ENCODE results near the gene CKAP5. TPM values are rescaled to one million over a fixed set of nuclear protein-coding genes. Genes with fewer than 3 reads are reported as not detected.

The CKAP5 gene
- total and polyA plus RNA-seq, 8 donors, result 4.0 to 36.3 (median 16.7) TPM

DNA sequence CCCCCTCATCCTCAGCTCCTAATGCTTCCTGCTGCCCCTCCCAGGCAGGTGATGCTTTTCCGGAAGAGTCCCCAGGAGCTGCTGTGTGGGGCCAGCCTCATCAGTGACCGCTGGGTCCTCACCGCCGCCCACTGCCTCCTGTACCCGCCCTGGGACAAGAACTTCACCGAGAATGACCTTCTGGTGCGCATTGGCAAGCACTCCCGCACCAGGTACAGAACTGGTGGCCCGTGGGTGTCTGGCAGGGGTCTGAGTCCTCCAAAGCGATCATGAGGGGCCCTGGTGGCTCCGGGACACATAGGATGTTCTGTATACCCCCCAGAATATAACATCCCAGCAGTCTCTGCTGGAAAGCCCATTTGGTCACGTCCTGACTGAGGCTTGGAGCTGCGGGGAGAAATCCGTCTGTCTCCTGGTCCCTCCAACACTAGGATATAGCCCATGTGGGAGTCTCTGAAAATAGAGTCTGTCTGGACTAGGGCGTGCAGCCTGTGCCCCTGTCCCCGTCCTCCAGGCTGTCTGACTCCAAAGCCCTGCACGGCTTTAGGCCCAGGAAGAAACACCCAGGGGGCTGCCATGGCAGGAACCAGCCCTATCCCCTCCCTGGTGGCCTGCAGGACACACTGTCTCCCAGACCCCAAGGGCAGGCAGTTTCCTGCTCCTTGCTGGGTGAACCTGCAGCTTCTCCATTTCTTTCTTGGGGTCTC is 118.0 kb downstream of the CKAP5 start:
- Histone ChIP-seq H3K27me3 (no peaks in the 10 kb centered on the region), H3K4me3 (no peak overlapping the region), H3K36me3 (no peaks in the 10 kb centered on the region), H3K27ac (no peak overlapping the region), H3K4me1 (no peaks in the 10 kb centered on the region), H3K9me3 (no peaks in the 10 kb centered on the region)
- WGBS, 2 donors, result 81 to 90% methylated on average over 17 of the region's 17 CpGs
- intact Hi-C loops (cut with DNase I), result loop anchor here in 1 of 3 donors (2.0 kb wide), 1 partner anchor 47 kb away; no protein-coding TSS in a partner anchor
- FAIRE-seq (no peak), DNase-seq (peak in 1 of 6 donors; percentile 43), ATAC-seq (no peak)
- TF ChIP-seq, protein P1, sequence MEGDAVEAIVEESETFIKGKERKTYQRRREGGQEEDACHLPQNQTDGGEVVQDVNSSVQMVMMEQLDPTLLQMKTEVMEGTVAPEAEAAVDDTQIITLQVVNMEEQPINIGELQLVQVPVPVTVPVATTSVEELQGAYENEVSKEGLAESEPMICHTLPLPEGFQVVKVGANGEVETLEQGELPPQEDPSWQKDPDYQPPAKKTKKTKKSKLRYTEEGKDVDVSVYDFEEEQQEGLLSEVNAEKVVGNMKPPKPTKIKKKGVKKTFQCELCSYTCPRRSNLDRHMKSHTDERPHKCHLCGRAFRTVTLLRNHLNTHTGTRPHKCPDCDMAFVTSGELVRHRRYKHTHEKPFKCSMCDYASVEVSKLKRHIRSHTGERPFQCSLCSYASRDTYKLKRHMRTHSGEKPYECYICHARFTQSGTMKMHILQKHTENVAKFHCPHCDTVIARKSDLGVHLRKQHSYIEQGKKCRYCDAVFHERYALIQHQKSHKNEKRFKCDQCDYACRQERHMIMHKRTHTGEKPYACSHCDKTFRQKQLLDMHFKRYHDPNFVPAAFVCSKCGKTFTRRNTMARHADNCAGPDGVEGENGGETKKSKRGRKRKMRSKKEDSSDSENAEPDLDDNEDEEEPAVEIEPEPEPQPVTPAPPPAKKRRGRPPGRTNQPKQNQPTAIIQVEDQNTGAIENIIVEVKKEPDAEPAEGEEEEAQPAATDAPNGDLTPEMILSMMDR (IDR thresholded peaks at IDR 0.05), result no peak

DNA sequence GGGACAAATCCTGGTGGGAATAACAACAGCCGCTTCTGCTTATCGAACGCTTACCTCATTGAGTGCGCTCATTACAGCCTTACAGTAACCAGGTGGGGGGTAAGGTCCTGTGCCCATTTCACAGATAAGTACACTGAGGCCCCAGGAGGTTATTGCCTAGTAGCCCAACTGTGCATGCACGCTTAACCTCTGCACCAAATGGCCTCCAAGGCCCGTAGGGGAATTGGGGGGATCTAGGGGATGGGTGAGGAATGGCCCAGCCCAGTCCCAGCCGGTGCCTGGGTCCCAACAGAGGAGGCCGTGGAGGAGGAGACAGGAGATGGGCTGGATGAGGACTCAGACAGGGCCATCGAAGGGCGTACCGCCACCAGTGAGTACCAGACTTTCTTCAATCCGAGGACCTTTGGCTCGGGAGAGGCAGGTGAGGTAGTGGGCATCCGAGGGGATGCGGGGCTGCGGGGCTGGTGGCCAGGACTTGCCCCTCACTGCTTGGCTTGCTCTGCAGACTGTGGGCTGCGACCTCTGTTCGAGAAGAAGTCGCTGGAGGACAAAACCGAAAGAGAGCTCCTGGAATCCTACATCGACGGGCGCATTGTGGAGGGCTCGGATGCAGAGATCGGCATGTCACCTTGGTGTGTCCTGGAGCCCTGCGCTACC is 119.7 kb downstream of the CKAP5 start:
- no peaks in the 10 kb centered on the region for H3K27me3 ChIP-seq
- H3K9me3 ChIP-seq, result no peaks in the 10 kb centered on the region
- DNase-seq (no peak), ATAC-seq (no peak), FAIRE-seq (no peak)
- 86 to 88% methylated on average over 26 of the region's 26 CpGs for WGBS, 2 donors
- no peaks in the 10 kb centered on the region for H3K4me1 ChIP-seq
- TF ChIP-seq, protein P1 (IDR thresholded peaks at IDR 0.05), result no peak
- H3K36me3 ChIP-seq, result no peaks in the 10 kb centered on the region
- no peak overlapping the region for H3K4me3 ChIP-seq
- intact Hi-C loops (cut with DNase I), result loop anchor here in 1 of 3 donors (2.0 kb wide), 1 partner anchor 46 kb away; no protein-coding TSS in a partner anchor
- H3K27ac ChIP-seq, result no peak overlapping the region

DNA sequence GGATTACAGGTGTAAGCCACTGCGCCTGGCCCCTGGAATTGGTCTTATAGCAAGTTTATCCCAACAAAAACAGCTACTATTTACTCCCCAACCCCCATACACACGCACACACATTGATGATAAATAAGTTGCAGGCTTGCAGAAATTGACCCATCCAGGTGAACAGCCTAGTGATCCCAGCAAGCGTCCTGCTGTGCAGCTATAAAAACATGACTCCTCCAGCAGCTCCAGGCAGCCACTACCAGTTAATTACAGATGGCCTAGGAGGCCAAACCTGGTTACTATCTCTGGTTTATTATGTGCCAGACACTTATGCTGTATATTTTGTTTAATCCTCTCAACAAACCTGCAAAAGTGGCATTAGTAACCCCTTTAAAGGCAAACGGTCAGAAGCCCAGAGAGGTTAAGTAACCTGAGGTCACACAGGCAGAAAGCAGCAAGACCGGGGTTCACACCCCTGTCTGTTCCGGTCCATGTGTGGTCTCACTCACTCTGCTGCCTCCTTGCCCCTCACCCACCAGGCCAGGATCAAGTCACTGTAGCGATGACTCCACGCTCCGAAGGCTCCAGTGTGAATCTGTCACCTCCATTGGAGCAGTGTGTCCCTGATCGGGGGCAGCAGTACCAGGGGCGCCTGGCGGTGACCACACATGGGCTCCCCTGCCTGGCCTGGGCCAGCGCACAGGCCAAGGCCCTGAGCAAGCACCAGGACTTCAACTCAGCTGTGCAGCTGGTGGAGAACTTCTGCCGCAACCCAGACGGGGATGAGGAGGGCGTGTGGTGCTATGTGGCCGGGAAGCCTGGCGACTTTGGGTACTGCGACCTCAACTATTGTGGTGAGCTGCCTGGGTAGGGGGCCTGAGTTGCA is 120.5 kb downstream of the CKAP5 start:
- ATAC-seq (no peak), FAIRE-seq (no peak), DNase-seq (no peak)
- 86 to 87% methylated on average over 19 of the region's 19 CpGs for WGBS, 2 donors
- TF ChIP-seq, protein P1 (IDR thresholded peaks at IDR 0.05), result no peak
- H3K4me1 ChIP-seq, result no peaks in the 10 kb centered on the region
- H3K36me3 ChIP-seq, result no peaks in the 10 kb centered on the region
- no peaks in the 10 kb centered on the region for H3K9me3 ChIP-seq
- no peak overlapping the region for H3K4me3 ChIP-seq
- H3K27me3 ChIP-seq, result no peaks in the 10 kb centered on the region
- intact Hi-C loops (cut with DNase I), result loop anchor here in 1 of 3 donors (2.0 kb wide), 1 partner anchor 45 kb away; no protein-coding TSS in a partner anchor
- H3K27ac ChIP-seq, result no peak overlapping the region

DNA sequence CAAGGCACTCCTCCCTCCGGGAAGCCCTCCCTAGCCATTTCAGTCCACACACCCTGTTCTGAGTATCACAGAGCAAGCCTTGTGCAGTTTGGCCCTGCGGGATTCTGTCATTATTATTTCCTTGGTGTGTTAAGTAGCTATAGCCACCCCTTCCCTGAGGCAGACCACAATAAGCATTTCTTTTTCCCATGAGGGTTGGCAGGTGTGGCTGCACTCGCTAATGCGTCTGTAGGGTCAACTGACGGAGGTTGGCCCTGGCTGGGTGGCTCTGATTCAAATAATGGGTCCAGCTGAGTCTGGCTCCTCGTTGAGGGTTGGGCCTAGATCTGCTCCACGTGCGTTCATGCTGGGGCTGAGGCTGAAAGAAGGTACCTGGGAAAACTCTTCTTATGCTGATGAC is 122.0 kb downstream of the CKAP5 start:
- Histone ChIP-seq H3K4me3 (no peak overlapping the region), H3K27me3 (no peaks in the 10 kb centered on the region), H3K36me3 (no peaks in the 10 kb centered on the region), H3K4me1 (no peaks in the 10 kb centered on the region), H3K9me3 (no peaks in the 10 kb centered on the region), H3K27ac (no peak overlapping the region)
- FAIRE-seq (no peak), DNase-seq (no peak), ATAC-seq (no peak)
- 63 to 66% methylated on average over 8 of the region's 8 CpGs for whole genome bisulfite sequencing, 2 donors
- TF ChIP-seq, protein P1 (IDR thresholded peaks at IDR 0.05), result no peak
- intact Hi-C loops (cut with DNase I), result no loop called here

Data from pancreas (tissue), 10 donors.